ENCODE data around the gene NCLN. TPM values are rescaled to one million over a fixed set of nuclear protein-coding genes. Genes with fewer than 3 reads are reported as not detected.

NCLN gene
- total and polyA plus RNA-seq, 9 of the 15 experiments (the other 6 are each of a cell fraction or from before 2014, with no cell fraction given), result 3.8 to 126 (median 39.6) TPM

DNA sequence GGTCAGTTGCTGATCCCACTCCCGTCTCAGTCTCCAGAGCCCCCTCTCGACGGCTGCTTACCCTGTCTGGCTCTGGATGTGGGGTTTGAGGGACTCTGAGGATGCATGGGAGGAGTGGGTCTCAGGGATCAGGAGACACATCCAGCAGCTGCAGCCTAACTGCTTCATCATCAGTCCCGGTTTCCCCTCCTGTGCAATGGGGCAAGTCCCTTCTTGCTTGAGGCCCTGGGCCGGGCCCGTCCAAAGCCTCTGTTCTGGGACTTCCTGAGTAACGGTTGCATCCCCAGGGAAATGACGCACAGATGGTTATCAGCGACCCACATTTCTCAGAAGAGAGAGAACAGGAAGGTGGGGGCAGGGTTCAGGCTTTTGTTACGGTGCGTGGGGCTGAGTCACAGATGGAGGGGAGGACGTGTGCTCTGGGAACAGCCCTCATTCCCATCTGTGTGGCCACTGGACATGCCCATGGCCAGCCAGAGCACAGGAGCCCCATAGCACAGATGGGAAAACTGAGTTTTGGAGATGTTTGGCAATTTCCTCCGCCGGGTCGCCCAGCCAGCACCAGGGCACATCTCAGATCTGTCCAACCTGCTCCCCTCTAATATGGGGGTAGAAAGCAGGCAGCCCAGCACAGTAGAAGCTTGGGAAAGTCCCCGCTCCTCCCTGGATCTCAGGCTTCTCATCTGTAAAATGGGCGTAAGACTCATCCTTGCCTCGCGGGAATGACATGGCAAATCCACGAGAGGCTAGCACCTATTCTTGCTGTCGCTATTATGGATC is 30.6 kb upstream of the NCLN start (continued):
- TF ChIP-seq, protein P1, sequence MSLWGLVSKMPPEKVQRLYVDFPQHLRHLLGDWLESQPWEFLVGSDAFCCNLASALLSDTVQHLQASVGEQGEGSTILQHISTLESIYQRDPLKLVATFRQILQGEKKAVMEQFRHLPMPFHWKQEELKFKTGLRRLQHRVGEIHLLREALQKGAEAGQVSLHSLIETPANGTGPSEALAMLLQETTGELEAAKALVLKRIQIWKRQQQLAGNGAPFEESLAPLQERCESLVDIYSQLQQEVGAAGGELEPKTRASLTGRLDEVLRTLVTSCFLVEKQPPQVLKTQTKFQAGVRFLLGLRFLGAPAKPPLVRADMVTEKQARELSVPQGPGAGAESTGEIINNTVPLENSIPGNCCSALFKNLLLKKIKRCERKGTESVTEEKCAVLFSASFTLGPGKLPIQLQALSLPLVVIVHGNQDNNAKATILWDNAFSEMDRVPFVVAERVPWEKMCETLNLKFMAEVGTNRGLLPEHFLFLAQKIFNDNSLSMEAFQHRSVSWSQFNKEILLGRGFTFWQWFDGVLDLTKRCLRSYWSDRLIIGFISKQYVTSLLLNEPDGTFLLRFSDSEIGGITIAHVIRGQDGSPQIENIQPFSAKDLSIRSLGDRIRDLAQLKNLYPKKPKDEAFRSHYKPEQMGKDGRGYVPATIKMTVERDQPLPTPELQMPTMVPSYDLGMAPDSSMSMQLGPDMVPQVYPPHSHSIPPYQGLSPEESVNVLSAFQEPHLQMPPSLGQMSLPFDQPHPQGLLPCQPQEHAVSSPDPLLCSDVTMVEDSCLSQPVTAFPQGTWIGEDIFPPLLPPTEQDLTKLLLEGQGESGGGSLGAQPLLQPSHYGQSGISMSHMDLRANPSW (CRISPR knock-in tag; IDR thresholded peaks at IDR 0.05), result peak; percentile 77; the same call in 1 of the 2 replicates
- peak; percentile 80 for TF ChIP-seq NCOR1 (IDR thresholded peaks at IDR 0.05)
- TF ChIP-seq, protein P2, sequence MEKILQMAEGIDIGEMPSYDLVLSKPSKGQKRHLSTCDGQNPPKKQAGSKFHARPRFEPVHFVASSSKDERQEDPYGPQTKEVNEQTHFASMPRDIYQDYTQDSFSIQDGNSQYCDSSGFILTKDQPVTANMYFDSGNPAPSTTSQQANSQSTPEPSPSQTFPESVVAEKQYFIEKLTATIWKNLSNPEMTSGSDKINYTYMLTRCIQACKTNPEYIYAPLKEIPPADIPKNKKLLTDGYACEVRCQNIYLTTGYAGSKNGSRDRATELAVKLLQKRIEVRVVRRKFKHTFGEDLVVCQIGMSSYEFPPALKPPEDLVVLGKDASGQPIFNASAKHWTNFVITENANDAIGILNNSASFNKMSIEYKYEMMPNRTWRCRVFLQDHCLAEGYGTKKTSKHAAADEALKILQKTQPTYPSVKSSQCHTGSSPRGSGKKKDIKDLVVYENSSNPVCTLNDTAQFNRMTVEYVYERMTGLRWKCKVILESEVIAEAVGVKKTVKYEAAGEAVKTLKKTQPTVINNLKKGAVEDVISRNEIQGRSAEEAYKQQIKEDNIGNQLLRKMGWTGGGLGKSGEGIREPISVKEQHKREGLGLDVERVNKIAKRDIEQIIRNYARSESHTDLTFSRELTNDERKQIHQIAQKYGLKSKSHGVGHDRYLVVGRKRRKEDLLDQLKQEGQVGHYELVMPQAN (IDR thresholded peaks at IDR 0.05; ENCODE audit: borderline replicate concordance), result peak; percentile 43; the same call in 1 of the 2 replicates
- TF ChIP-seq, protein P3, sequence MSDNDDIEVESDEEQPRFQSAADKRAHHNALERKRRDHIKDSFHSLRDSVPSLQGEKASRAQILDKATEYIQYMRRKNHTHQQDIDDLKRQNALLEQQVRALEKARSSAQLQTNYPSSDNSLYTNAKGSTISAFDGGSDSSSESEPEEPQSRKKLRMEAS (CRISPR knock-in tag; IDR thresholded peaks at IDR 0.05), result peak; percentile 26; the same call in 1 of the 2 replicates
- peak; percentile 100 for TF ChIP-seq CBX1 (IDR thresholded peaks at IDR 0.05; ENCODE audit: low read depth)
- TF ChIP-seq CCNT2 (IDR thresholded peaks at IDR 0.05; ENCODE audit: borderline replicate concordance, extremely low read depth, insufficient read length, low read depth, low read length), result peak; percentile 71
- TF ChIP-seq, protein P4, sequence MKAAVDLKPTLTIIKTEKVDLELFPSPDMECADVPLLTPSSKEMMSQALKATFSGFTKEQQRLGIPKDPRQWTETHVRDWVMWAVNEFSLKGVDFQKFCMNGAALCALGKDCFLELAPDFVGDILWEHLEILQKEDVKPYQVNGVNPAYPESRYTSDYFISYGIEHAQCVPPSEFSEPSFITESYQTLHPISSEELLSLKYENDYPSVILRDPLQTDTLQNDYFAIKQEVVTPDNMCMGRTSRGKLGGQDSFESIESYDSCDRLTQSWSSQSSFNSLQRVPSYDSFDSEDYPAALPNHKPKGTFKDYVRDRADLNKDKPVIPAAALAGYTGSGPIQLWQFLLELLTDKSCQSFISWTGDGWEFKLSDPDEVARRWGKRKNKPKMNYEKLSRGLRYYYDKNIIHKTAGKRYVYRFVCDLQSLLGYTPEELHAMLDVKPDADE (conservative IDR thresholded peaks at IDR 0.05; ENCODE audit: control insufficient read depth, low read depth, low read length), result peak; percentile 77; the same call in 1 of the 2 replicates
- TF ChIP-seq GTF2F1 (IDR thresholded peaks at IDR 0.05; ENCODE audit: low read depth, low read length), result no peak
- TF ChIP-seq FOS (IDR thresholded peaks at IDR 0.05; ENCODE audit: extremely low read depth, insufficient read length), result peak; percentile 41
- TF ChIP-seq, protein P5, sequence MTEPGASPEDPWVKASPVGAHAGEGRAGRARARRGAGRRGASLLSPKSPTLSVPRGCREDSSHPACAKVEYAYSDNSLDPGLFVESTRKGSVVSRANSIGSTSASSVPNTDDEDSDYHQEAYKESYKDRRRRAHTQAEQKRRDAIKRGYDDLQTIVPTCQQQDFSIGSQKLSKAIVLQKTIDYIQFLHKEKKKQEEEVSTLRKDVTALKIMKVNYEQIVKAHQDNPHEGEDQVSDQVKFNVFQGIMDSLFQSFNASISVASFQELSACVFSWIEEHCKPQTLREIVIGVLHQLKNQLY (CRISPR knock-in tag; conservative IDR thresholded peaks at IDR 0.05), result peak in 1 of 2 experiments; percentile 65; a peak in 1 of 4 replicates
- no peak for TF ChIP-seq XRCC4 (IDR thresholded peaks at IDR 0.05; ENCODE audit: extremely low read depth, insufficient read depth, insufficient read length)
- TF ChIP-seq DACH1 (IDR thresholded peaks at IDR 0.05; ENCODE audit: partially characterized antibody), result peak; percentile 66
- no peak for TF ChIP-seq CBX2 (IDR thresholded peaks at IDR 0.05; ENCODE audit: insufficient read depth, low read length, poor library complexity, severe bottlenecking)
- no peak for TF ChIP-seq PHTF2 (CRISPR knock-in tag; IDR thresholded peaks at IDR 0.05)
- TF ChIP-seq TOE1 (IDR thresholded peaks at IDR 0.05; ENCODE audit: borderline replicate concordance), result peak; percentile 80
- no peak for TF ChIP-seq TOE1 (CRISPR knock-in tag; IDR thresholded peaks at IDR 0.05; ENCODE audit: borderline replicate concordance, low read depth)
- peak; percentile 71; the same call in 1 of the 2 replicates for TF ChIP-seq MBD2 (IDR thresholded peaks at IDR 0.05; ENCODE audit: borderline replicate concordance, low read depth)
- TF ChIP-seq NRF1 (conservative IDR thresholded peaks at IDR 0.05 in 1 of 2, IDR thresholded peaks at IDR 0.05 in 1 of 2), result peak; percentile 75 to 79
